ENCODE results near the gene TNIP1. TPM values are rescaled to one million over a fixed set of nuclear protein-coding genes. Genes with fewer than 3 reads are reported as not detected.

TNIP1 gene
- total RNA-seq, 4 donors from 2014 or later, result 91.4 to 136 (median 114) TPM

- Histone ChIP-seq H3K27me3 (no peaks in the 10 kb centered on the region), H3K36me3 (no peaks in the 10 kb centered on the region), H3K4me1 (peaks cover 42 to 69% (median 64%) of the 10 kb centered on the region in 4 donors), H3K27ac (replicated peaks in 1 of 4) (peak overlapping the region; percentile 84 to 94 (median 89)), H3K9me3 (no peaks in the 10 kb centered on the region), H3K4me3 (peak overlapping the region in 2 of 4 donors; percentile 9 to 46)
- DNase-seq (ENCODE audit: extremely low spot score), result no peak
- no peak for TF ChIP-seq POLR2A (IDR thresholded peaks at IDR 0.05; ENCODE audit: low read depth)
- no peak for TF ChIP-seq CTCF (IDR thresholded peaks at IDR 0.05)
- TF ChIP-seq EP300 (IDR thresholded peaks at IDR 0.05), result no peak
- no peak for TF ChIP-seq POLR2AphosphoS5 (IDR thresholded peaks at IDR 0.05)
- 69% methylated on average over 5 of the region's 5 CpGs for WGBS
- intact Hi-C loops (cut with DNase I), result loop anchor here (10.0 kb wide), 1 partner anchor 222 kb away; no protein-coding TSS in a partner anchor
These were observed 74.0 kb downstream of the TNIP1 start for GRCh38 chr5:151006704-151007334.

- H3K4me1 ChIP-seq, result peaks cover 42 to 68% (median 64%) of the 10 kb centered on the region in 4 donors
- peak; percentile 98 for DNase-seq (ENCODE audit: extremely low spot score)
- peak overlapping the region; percentile 84 to 94 (median 89) for H3K27ac ChIP-seq (replicated peaks in 1 of 4)
- no peaks in the 10 kb centered on the region for H3K27me3 ChIP-seq
- peak overlapping the region; percentile 9 to 46 (median 16) for H3K4me3 ChIP-seq
- no peaks in the 10 kb centered on the region for H3K9me3 ChIP-seq
- intact Hi-C loops (cut with DNase I), result loop anchor here (2.0 to 10.0 kb wide), 2 partner anchors 109 to 221 kb away; no protein-coding TSS in a partner anchor
- TF ChIP-seq EP300 (IDR thresholded peaks at IDR 0.05) (peak; percentile 69), POLR2AphosphoS5 (IDR thresholded peaks at IDR 0.05) (peak; percentile 83 to 86), CTCF (IDR thresholded peaks at IDR 0.05) (no peak), POLR2A (IDR thresholded peaks at IDR 0.05; ENCODE audit: low read depth) (no peak)
- H3K36me3 ChIP-seq, result no peaks in the 10 kb centered on the region
- 5% methylated on average over 4 of the region's 7 CpGs for WGBS
These were observed 74.8 kb downstream of the TNIP1 start for GRCh38 chr5:151005950-151006576.

- no peak for DNase-seq (ENCODE audit: extremely low spot score)
- H3K9me3 ChIP-seq, result no peaks in the 10 kb centered on the region
- intact Hi-C loops (cut with DNase I), result loop anchor here (2.0 to 10.0 kb wide), 2 partner anchors 109 to 221 kb away; no protein-coding TSS in a partner anchor
- H3K4me3 ChIP-seq, result peak overlapping the region; percentile 9 to 46 (median 16)
- TF ChIP-seq POLR2A (IDR thresholded peaks at IDR 0.05; ENCODE audit: low read depth), result no peak
- peak; percentile 88 for TF ChIP-seq EP300 (IDR thresholded peaks at IDR 0.05)
- TF ChIP-seq POLR2AphosphoS5 (IDR thresholded peaks at IDR 0.05), result peak; percentile 82 to 87
- no peaks in the 10 kb centered on the region for H3K36me3 ChIP-seq
- H3K27ac ChIP-seq (replicated peaks in 1 of 4), result peak overlapping the region; percentile 84 to 94 (median 89)
- no peaks in the 10 kb centered on the region for H3K27me3 ChIP-seq
- 33% methylated on average over 5 of the region's 5 CpGs for WGBS
- H3K4me1 ChIP-seq, result peaks cover 42 to 71% (median 67%) of the 10 kb centered on the region in 4 donors
These were observed 75.5 kb downstream of the TNIP1 start for GRCh38 chr5:151005187-151005949.

- H3K27ac ChIP-seq (replicated peaks in 1 of 4), result peak overlapping the region; percentile 84 to 94 (median 89)
- H3K4me3 ChIP-seq, result no peak overlapping the region
- no peaks in the 10 kb centered on the region for H3K9me3 ChIP-seq
- intact Hi-C loops (cut with DNase I), result loop anchor here (2.0 to 10.0 kb wide), 2 partner anchors 110 to 220 kb away; no protein-coding TSS in a partner anchor
- no peaks in the 10 kb centered on the region for H3K27me3 ChIP-seq
- TF ChIP-seq CTCF (IDR thresholded peaks at IDR 0.05) (no peak), EP300 (IDR thresholded peaks at IDR 0.05) (no peak), POLR2A (IDR thresholded peaks at IDR 0.05; ENCODE audit: low read depth) (no peak), POLR2AphosphoS5 (IDR thresholded peaks at IDR 0.05) (no peak)
- DNase-seq (ENCODE audit: extremely low spot score), result no peak
- WGBS, result 54% methylated on average over 2 of the region's 2 CpGs
- H3K4me1 ChIP-seq, result peaks cover 50 to 79% (median 75%) of the 10 kb centered on the region in 4 donors
- H3K36me3 ChIP-seq, result no peaks in the 10 kb centered on the region
These were observed 76.3 kb downstream of the TNIP1 start for GRCh38 chr5:151004499-151004898.

Data from esophagus muscularis mucosa (tissue), 4 donors.